Loucy (cell line): ENCODE data around the gene KRTAP10-10.

Experiments
- CTCF ChIP-seq: fragments of 200-600 bp; sonication (generic); conservative IDR thresholded peaks from 2 replicates; pipeline ENCODE4 v1.5.1; 2014; ENCODE audit warnings: mild to moderate bottlenecking, antibody characterized with exemption, low read length
- EZH2phosphoT487 ChIP-seq: fragments of 200-600 bp; IDR thresholded peaks from 2 replicates; pipeline ENCODE4 v1.6.1; 2018; ENCODE audit warnings: antibody characterized with exemption, mild to moderate bottlenecking, moderate library complexity, borderline replicate concordance

GRCh38 chr21:44596068-44596725, 41.0 kb upstream of the KRTAP10-10 start:
- TF ChIP-seq CTCF (no peak), EZH2phosphoT487 (no peak)
